H54 (cell line): ENCODE data around the gene PEX1.
"Not testable (repeated sequence)": the region's sequence is repeated elsewhere in the genome, so short reads cannot be mapped to it uniquely, and the experiment has no call there.

Source experiments
- DNase-seq: peaks from one replicate; pipeline ENCODE4 v3.0.0; 2011; ENCODE audit warnings: low spot score, mixed read lengths; ENCODE audit not compliant: insufficient read length
- FAIRE-seq: peaks from 3 replicates; lab custom pipeline; 2011; peaks lifted over from hg19 to GRCh38; lab: Jason Lieb, UNC
- POLR2A ChIP-seq: IDR thresholded peaks from 2 replicates; pipeline ENCODE4 v1.6.1; 2011; ENCODE audit warnings: low read depth, mild to moderate bottlenecking, low read length

PEX1 gene

DNA sequence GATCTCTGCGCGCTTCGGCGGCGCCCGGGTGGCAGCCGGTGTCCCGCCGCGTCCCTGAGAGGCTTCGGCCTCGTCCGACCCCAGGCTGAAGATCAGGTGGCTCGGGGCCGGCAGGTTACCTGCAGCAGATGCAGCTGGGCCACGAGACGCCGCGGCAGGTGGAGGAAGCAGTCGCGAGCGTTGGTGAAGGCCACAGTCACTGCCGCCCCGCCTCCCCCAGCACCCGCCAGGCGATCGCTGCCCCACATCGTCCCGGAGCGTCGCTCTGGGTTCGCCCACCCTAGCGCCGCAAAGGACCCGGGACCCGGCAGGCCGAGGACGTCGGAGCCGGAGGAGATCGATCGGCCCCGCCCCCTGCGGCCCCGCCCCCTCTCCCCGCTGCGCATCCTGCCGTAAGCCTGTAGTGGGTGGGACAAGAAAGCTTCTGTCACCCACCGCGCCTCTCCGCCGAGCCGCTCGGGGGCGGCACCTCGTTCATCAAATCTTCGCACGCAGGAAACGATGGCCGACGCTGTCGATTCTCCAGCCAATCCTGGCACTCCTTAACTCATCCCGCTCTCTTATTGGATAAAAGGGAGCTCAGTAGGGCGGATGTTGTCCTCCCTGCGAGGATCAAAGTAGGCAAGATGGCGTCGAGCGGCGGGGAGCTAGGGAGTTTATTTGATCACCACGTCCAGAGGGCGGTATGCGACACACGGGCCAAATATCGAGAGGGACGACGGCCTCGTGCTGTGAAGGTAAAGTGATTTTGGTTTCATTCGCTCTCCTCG, at the start of gene PEX1, which contains the start of gene RBM48:
Gene PEX1 (minus strand): TSS at position 333 of the 770 bp plus-strand sequence. CDS start 85 bp downstream, at position 248.
Gene RBM48 (plus strand): TSS at position 608 of the 770 bp plus-strand sequence. CDS start 19 bp downstream, at position 627.
- DNase-seq (peak; percentile 85), FAIRE-seq (peak; percentile 89)
- peak; percentile 52; the same call in 1 of the 2 replicates for TF ChIP-seq POLR2A

DNA sequence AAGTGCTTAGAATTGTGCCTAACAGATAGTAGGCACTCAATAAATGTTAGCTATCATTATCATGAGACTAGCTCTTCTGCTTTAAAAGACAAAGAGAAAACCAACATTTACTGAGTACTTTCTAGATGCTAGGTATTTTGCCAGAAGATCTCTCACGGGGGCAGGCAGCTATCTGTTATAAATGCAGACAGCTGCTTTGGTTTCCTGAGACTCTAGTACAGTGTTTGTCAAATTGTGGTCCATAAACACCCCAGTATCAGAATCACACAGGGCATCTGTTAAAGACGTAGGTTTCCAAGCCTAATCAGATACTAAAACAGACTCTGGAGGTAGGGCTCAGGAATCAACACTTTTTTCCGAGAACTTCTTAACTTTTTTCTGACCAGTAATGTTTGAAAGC, 48.0 kb upstream of the PEX1 start:
- no peak for TF ChIP-seq POLR2A
- FAIRE-seq (peak; percentile 20), DNase-seq (no peak)

DNA sequence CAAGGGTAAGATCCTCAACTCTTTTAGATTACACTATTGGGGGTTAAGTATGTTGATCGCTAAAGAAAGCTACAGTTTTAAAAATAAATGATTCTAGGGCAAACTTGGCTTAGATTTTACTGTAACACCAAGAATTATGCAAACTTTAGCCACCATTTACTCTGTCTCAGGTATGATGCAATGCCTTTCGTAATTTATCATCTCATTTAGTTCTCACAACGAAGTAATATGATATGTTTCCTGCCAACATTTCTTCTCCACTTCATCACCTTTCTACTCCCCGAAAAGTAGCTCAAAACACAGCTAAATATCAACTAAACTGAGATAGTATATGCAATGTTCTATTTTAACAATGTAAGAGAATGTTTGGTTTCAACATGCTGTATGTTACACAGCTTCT, 40.8 kb upstream of the PEX1 start:
- no peak for TF ChIP-seq POLR2A
- no peak for FAIRE-seq
- no peak for DNase-seq

DNA sequence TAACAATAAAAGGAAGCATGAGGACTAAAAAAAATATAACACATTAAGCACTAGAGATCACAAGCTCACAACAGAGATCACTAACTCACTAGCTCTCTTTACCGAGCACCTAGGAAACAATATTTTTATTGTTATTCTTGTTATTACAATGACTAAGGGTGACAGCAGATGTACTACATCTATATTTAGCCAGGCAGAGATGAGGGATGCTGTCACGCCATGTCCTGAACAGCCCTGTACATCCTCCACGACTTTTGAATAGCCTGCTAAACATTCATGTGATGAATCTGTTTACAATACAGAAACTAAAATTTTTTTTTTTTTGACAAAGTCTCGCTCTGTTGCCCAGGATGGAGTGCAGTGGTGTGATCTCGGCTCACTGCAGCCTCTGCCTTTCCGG, 39.1 kb upstream of the PEX1 start:
- FAIRE-seq (peak; percentile 93), DNase-seq (peak; percentile 23)
- no peak for TF ChIP-seq POLR2A

DNA sequence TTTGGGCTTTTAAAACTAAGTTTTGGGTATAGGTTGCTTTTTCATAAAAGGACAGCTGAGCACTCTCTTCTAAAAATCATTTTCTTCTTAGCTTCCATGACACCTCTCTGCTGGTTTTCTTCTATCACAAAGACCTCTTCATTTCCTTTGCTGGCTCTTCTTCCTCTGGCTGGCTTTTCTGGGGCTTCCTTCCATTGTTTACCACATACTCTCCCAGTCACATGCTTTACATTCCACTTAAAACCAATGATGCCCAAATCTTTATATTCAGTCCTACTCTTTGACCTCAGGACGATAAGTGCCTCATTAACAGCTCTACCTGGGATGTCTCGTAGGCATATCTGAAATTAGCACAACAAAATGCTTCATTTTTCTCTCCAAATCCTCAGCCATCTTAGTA, 35.0 kb upstream of the PEX1 start:
- TF ChIP-seq POLR2A, result no peak
- no peak for FAIRE-seq
- no peak for DNase-seq

DNA sequence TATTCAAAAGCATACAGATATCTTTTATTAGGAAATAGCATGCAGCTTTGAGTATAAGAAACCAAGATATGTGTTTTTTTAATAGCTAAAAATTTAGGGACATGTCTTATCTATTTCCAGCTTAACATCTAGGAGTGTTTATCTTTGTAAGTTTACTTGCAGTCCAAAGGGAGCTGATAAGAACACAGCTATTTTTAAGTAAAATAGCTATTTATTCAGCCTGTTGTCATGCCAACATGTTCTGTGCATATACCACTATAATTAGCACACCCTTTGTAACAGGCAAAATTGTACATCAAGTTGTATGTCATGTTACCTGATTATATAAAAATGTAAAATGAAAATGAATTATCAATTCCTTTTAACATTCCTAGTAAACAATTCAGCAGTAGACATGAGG, 32.3 kb upstream of the PEX1 start:
- FAIRE-seq (peak; percentile 20), DNase-seq (no peak)
- no peak for TF ChIP-seq POLR2A

DNA sequence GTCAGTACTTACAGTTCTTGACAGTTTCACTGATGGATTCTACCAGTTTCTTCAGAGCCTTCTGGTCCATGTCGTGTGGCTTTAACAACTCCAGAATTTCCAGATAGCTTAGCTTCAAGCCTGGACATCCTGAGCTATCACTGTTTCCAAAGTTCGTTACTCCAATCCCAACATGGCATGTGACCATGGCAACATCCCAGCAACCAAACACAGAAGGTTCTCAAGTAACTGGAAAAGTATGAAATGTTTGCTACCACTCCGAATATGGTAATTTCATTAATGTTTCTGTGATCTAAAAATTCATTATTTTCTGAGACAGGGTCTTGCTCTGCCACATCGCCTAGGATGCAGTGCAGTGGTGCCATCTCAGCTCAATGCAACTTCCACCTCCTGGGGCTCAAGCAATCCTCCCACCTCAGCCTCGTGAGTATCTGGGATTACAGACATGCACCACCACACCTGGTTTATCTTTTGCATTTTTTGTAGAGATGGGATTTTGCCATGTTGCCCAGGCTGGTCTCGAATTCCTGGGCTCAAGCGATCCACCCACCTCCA, 29.6 kb upstream of the PEX1 start:
- FAIRE-seq (no peak), DNase-seq (no peak)
- TF ChIP-seq POLR2A, result no peak

DNA sequence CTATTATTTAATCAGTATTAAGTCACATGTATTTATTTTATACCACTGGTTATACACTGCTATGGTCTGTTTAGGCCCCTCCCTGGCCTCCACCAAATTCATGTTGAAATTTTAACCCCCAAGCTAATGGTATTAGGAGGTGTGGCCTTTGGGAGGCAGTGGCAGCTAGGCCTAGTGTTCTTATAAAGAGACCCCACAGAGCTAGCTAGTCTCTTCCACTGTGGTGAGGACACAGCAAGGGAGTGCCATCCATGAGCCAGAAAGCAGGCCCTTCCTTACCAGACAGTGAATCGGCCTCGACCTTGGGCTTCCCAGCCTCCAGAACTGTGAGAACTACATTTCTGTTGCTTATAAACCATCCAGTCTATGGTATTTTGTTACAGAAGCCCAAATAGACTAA, 28.9 kb upstream of the PEX1 start:
- DNase-seq (no peak), FAIRE-seq (no peak)
- TF ChIP-seq POLR2A, result no peak

DNA sequence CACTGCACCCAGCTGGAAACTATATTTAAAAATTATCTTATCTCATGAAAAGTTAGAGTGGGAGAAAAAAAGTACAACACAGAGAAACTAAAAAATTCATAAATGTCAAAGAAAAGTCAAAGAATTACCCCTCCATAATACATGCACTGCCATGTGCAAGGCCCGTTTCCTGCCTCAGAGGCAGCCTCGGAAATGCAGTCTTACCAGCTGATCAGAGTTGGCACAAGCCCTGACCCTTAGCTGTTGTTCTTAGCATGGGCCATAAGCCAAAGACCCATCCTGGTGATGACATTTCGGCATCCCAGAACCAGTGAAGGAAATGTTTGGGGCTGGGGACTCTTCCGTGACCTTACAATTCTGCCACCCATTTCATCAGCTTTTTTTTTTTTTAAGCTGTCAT, 21.9 kb upstream of the PEX1 start:
- no peak for TF ChIP-seq POLR2A
- no peak for FAIRE-seq

DNA sequence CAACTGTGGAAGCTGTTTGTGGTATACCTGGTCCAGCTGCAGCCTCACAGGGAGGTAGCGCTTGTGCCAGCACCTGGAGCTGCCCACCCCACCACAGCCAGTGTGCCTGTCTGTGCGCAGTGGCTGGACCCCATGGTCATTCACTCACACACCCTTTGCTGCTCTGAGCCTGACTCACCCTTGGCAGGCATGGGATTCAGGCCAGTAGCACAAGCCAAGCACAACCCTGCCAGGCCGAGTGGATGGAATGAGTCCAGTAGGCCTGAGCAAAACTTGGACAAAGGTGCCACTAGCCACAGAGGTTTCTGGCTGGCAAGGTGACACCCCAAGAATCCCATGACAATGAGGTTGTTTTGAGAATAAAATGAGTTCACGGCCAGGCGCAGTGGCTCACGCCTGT, 19.3 kb upstream of the PEX1 start:
- no peak for DNase-seq
- TF ChIP-seq POLR2A, result no peak
- FAIRE-seq, result no peak

More for the DNA sequence above, 21.9 kb upstream of the PEX1 start:
- DNase-seq, result no peak

DNA sequence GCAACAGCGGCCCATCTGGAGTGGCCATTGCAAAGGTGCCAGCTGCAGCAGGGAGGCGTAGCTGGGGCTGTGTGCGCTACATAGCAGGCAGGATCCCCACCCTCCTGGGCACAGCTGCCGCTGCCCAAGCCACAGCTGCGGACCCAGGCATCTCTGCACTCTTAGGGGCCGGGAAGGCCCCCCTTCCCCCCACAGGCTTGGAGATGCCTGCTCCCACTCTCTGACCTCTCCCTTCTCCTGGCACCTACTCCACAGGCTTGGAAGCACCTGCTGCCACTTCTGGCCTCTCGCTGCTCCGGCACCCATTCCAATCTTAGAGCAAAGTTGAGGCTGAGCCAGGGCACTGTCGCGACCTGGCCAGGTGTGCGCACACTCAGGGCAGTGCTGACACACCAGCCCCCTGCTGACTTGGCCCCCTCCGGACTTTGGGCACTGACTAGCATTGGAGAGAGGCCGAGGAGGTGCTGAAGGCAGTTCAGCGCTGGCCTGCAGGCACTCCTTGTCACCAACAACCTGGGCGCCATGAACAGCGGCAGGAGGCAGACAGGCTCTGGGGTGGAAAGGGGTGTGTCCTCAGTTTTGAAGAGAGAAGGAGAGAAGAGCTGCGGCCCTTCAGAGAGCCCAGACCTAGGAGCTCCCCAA, 18.7 kb upstream of the PEX1 start:
- no peak for DNase-seq
- no peak for FAIRE-seq
- no peak for TF ChIP-seq POLR2A

DNA sequence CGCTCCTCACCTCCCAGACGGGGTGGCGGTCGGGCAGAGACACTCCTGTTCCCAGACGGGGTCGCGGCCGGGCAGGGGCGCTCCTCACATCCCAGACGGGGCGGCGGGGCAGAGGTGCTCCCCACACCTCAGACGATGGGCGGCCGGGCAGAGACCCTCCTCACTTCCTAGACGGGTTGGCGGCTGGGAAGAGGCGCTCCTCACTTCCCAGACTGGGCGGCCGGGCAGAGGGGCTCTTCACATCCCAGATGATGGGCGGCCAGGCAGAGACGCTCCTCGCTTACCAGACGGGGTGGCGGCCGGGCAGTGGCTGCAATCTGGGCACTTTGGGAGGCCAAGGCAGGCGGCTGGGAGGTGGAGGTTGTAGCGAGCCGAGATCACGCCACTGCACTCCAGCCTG, 16.8 kb upstream of the PEX1 start:
- DNase-seq, FAIRE-seq: not testable (repeated sequence)

DNA sequence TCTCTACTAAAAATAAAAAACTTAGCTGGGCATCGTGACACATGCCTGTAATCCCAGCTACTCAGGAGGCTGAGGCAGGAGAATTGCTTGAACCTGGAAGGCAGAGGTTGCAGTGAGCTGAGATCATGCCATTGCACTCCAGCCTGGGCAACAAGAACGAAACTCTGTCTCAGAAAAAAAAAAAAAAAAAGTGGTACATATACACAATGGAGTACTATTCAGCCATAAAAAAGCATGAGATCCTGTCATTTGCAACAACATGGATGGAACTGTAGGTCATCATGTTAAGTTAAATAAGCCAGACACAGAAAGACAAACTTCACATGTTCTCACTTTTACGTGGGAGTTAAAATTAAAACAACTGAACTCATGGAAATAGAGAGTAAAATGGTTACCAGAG, 15.2 kb upstream of the PEX1 start:
- not testable (repeated sequence) for FAIRE-seq, DNase-seq

DNA sequence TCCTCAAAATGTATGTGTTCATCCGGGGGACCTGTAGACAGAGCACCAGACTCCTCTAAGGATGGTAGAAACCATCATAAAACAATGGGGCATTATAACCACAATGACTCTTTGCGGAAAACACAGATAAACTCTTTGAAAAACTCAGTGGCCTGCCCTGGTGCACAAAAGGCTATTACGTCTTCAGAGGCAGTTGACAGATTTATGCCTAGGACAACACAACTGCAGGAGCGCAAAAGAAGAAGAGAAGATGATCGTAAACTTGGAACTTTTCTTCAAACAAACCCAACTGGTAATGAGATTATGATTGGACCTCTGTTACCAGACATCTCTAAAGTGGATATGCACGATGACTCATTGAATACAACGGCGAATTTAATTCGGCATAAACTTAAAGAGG, 6.3 kb upstream of the PEX1 start:
- FAIRE-seq (no peak), DNase-seq (no peak)
- no peak for TF ChIP-seq POLR2A

DNA sequence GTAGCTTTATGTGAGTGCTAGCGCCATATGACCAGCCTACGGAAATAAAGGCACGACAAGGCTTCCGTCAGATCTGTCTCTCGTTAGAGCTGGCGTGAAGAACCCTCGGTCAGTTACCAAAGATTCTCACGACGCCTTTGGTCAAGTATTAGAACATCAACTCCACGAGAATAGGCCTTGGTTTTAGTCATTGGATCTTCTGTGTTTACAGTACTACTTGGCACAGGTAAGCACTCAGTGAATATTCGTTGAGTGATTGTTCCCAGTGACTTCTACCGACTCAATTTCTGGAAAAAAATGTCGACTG, 591 bp upstream of the PEX1 start:
- TF ChIP-seq POLR2A, result no peak
- DNase-seq (no peak), FAIRE-seq (no peak)
